Anterior cingulate cortex (tissue), 58 donors: ENCODE measurements around the gene CDC42EP1.
"Not testable (repeated sequence)": the region's sequence is repeated elsewhere in the genome, so short reads cannot be mapped to it uniquely, and the experiment has no call there.

Source experiments
- DNase-seq, 58 donors: peaks; one replicate each; lab custom pipeline; 2025; lab: John Stamatoyannopoulos, UW

CDC42EP1 gene

DNA sequence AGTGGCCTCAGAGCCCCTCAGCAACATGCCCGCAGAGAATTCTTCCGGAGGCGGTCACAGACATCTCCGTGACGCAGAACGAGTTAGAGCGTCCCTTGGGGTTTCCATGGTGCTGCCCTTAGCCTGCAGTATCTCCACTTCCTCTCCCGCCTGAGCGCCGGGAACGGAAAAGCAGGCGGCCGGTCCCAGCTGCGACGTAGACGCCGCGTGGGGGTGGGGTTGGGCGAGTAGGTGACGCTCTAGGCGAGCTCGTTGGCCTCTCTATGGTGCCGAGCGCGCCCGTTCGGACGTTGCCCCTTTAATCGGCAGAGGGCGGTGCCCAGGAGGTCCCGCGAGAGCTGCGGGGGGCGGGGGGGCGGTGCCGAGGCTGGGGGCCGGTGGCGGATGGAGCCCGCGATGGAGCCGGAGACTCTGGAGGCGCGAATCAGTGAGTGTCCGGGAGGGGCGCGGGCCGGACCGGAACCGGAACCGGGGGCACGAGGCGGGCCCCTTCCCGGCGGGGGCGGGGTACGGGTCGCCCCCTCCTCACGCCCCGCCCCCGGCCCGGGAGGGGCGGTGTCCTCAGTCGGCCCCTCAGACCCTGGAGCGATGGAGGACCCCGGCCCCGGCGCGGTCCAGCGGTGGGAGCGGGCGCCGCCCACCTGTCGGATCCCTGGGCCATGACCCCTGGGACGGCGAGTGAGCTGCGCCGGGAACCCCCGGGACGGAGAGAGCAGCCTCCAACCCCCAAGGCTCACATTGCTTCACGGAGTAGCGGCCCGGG is 48.4 kb downstream of the CDC42EP1 start, which contains the start of gene GGA1:
Gene GGA1 (plus strand): TSS at position 358 of the 763 bp plus-strand sequence. CDS start 27 bp downstream, at position 385.
- DNase-seq, result peak; percentile 80 to 100 (median 96)

DNA sequence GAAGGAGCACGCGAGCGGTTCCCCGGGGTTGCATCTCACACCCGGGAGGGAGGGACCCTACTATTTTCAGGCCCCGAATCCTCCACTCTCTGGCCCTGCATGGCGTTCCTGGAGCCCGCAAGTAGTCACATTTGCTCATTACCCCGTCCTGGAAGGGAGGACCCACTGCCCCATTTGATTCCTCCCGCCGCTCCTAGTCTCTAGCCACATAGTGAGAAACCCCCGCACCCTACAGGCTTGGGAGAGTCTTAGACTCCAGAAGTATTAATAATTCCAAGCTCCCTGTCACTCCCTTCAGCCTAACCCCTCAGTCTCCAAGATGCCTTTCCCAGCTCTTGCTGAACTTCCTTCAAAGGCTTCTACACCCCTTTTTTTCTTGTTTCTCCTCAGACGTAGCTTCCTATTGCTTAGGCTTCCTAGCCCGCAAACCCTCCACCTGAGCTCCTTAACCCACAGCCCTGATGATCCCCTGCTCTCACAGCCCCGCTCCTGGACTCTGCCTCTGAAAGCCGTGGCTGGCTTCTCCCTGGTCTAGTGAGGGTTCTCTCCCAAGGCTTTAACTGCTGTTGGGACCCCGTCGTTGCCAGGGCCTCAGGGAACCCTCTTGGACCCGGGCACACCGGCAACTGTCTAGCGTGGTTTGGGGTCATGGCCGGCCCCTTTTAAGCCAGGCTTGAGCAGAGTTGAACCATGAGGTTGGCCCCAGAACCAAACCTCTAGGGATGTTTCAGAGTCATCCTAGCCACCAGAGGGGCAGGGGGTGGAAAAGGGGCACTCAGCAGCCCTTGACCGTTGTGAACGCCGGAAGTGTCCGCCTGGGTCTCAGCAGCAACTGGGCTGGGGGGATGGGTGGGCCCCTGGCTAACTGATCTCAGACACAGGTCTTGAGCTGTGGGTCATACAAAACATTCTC is 49.2 kb downstream of the CDC42EP1 start:
- peak in 6 of 58 donors; percentile 22 to 64 (median 49) for DNase-seq

DNA sequence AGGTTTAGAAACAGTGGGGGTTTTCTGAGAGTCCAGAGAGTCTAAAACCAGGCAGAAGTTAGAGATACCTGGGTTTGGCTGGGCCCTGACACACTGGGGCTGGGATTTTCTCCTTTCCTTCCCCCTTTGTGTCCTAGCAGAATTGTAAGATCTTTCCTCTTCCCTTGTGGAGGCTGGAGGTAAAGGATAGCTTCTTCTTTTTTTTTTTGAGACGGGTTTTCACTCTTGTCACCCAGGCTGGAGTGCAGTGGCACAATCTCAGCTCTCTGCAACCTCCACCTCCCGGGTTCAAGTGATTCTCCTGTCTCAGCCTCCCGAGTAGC is 49.8 kb downstream of the CDC42EP1 start:
- DNase-seq, result not testable (repeated sequence)

DNA sequence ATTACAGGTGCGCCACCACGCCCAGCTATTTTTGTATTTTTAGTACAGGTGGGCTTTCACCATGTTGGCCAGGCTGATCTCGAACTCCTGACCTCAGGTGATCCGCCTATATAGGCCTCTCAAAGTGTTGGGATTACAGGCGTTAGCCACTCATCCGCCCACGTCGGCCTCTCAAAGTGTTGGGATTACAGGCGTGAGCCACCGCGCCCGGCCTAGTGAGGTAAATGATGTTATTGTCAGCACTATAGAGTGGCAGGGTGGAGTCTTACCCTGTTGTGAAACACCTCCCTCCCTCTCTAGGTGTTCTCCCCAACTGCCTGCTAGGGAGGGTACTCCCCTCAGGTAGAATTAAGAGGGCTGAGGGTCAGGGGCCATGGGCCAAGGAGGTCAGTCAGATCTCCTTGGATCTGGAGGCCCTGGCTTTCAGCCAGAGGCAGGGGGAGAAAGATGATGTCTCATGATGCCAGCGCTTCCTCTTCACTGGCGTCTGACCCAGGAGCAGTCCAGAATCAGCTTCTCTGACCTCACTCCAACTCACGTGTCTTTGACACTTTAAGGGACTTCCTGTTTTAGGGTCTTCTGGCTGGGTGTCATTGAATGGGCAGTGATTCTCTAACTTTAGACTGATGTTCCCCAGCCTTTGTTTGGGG is 50.3 kb downstream of the CDC42EP1 start:
- DNase-seq, result peak in 6 of 58 donors; percentile 9 to 22 (median 14)

DNA sequence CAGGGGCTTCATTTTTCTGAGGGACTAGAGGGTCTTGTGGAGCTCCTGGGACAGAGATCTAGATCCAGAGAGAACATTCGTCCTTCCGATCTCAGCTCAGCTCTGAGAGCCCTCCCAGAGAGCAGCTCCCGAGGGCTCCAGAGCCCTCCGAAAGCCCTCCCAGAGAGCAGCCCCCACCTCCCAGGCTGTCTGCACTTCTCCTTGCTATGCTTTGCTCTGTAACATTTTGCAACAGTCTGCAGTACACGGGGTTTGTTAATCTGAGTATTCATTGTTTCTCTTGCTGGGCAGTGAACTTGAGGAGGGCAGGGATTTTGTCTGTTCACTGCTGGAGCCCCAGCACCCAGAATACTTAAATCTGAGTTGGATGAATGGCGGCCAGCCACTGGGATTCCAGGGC is 50.9 kb downstream of the CDC42EP1 start:
- DNase-seq, result no peak

DNA sequence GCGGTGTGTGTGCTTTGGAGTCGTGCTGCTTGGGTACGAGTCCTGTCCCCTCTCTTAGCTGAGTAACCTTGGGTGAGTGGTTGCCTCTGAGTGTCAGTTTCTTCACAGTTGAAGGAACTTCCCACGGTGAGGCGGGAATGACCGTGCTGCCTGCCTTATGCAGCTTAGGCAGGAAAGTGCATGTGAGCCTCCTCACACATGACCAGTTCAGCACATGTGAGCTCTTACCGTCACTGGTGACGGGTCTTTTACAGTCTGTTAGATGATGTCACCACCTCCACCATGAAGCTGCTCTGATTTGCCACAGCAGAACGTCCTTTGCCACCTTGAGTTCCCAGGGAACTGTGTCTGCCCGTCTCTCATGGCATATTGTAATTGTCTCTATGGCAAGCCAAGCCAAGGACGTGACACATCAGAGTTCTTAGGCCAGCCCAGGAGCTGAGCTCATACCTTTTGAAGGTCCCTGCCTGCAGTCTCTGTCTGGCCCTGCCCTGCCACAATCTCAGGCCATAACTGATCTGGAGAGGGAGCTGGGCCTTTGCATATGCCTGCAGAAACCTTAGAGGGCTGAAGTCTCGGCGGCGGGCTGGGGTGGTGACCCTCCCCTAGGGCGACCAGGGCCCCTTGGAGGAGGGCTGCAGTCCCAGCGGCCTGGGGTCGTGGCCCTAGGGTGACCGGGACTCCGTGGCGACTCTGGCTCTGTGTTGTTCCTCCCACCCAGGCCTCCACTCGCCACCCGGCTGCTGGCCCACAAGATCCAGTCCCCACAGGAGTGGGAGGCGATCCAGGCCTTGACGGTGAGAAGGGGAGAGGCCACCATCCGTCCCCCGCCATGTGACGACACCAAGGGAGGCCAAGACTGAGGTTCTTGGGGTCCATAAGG is 56.2 kb downstream of the CDC42EP1 start:
- no peak for DNase-seq

DNA sequence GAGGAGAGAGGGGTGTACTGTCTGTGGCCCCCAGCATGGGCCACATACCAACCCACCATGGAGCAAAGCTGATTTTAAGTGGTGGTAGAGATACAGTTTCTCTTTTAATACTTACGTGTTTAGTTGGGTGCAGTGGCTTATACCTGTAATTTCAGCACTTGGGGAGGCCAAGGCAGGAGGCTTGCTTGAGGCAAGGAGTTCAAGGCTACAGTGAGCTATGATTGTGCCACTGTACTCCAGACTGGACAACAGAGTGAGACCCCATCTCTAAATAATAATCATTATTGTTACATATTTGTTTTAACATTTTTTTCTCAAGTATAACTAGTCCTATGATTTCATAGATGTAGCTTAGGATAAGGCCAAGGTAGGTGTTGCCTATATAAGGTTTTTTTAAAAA is 57.2 kb downstream of the CDC42EP1 start:
- no peak for DNase-seq

DNA sequence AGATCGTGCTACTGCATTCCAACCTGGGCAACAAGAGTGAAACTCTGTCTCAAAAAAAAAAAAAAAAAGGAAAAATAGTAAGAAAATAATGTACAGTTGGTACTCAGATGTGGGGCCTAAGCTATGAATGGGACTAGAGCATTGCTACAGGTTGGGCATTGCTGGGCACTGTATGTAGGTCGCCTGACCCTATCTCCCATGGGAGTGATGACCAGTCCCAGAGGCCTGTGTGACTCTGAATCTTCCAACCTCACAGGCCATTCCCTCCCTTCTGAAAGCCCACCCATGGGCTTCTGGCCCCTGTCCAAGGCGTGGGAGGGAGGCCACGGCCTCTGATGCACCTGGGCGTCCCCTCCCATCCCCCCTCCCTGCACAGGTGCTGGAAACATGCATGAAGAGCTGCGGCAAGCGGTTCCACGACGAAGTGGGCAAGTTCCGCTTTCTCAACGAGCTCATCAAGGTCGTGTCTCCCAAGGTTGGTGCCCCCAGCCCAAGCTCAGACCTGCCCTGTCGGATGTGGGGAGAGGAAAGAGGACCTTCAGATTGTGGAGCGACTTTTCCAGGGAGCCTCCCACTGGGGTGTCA is 57.9 kb downstream of the CDC42EP1 start:
- DNase-seq, result no peak

DNA sequence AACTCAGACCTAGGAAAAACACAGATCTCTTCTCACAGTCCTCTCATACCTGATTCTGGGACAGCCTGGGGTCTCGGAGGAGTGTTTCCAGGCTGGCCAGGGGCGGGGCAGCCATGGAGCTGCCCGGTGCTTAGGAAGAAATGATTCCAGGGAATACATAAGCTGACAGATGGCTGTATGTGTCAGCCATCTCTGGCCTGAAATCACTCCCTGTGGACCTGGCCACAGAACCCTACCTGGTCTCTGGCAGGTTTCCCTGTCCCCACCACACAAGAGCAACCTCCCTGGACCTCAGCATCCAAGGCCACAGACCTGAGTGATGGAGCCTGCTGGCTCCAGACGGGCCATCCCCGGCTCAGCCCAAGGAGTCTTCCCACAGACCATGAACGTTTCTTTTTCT is 58.4 kb downstream of the CDC42EP1 start:
- DNase-seq, result no peak
